Measurements from ENCODE around the gene NOTO. TPM values are rescaled to one million over a fixed set of nuclear protein-coding genes. Genes with fewer than 3 reads are reported as not detected.
A peak's percentile ranks its signal among the peaks of the same experiment; 100 is the strongest.
"Not testable (repeated sequence)": the region's sequence is repeated elsewhere in the genome, so short reads cannot be mapped to it uniquely, and the experiment has no call there.

The NOTO gene
- total RNA-seq, 2 donors from 2014 or later, result not detected

DNA sequence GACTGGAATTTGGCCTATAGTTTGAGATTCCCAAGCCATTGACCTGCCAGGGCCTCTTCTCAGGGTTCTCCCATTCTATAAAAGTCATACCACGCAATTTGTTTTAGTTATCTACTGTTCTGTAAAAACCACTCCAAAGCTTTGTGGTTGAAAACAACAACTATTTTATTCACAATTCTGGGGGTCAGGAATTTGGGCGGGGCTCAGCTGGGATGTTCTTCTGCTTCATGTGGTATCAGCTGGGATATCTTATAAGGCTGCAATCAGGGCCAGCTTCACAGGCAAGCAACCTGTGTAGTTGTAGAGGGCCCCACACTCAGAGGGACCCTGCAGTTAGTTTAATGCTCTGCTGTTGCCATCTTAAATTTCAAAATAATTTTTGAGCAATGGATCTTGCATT lies 16.4 kb upstream of the NOTO start:
- no peak for DNase-seq (ENCODE audit: low spot score)
- intact Hi-C loops (cut with DNase I), result no loop called here

- no peak for DNase-seq (ENCODE audit: low spot score)
- intact Hi-C loops (cut with DNase I), result no loop called here
These were observed 14.8 kb upstream of the NOTO start for GRCh38 chr2:73187549-73187948.

- intact Hi-C loops (cut with DNase I), result no loop called here
- DNase-seq (ENCODE audit: low spot score), result no peak
These were observed 4.8 kb upstream of the NOTO start for GRCh38 chr2:73197579-73197978.

- DNase-seq (ENCODE audit: low spot score); intact Hi-C loops (cut with DNase I): not testable (repeated sequence)
These were observed 2.1 kb upstream of the NOTO start for GRCh38 chr2:73200281-73200680.

DNA sequence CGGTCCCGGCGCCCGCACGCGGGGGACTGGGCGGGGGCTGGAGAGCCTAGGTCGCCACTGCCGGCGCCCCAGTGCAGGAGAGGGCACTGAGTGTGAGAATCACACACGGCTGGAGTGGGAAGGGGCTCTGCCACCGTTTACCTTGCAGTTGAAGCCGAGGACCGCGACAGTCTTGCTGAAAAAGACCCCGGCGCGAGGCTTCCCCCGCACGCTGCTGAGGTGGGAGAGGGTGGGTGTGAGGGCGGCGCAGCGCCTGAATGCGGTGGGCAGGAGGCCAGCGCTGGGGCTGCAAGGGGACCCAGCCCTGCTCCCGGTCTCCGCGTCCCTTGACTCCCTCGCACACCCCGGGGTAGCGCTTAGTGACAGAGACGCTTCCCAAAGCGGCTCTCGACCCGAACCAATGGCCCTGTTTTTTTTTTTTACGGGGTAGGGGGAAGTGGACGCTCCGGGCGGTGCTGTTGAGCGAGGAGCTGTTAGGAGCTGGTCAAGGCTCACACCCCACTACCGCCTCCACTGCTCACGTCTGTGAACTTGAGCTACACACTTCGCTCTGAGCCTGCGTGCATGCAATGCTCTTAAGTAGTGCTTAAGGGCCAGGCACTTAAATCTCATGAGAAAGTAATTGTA lies 794 bp downstream of the NOTO start:
- intact Hi-C loops (cut with DNase I), result no loop called here

GRCh38 chr2:73205611-73206010 lies 3.2 kb downstream of the NOTO start:
- DNase-seq (ENCODE audit: low spot score), result peak; percentile 2
- intact Hi-C loops (cut with DNase I), result no loop called here

More for the DNA sequence above, 794 bp downstream of the NOTO start:
- no peak for DNase-seq (ENCODE audit: low spot score)

GRCh38 chr2:73208258-73208657 lies 5.9 kb downstream of the NOTO start:
- intact Hi-C loops (cut with DNase I), result no loop called here
- peak; percentile 30 for DNase-seq (ENCODE audit: low spot score)

- intact Hi-C loops (cut with DNase I), result no loop called here
These were observed 7.6 kb downstream of the NOTO start for GRCh38 chr2:73210019-73210418.

GRCh38 chr2:73210696-73211095 lies 8.3 kb downstream of the NOTO start:
- intact Hi-C loops (cut with DNase I), result no loop called here
- peak; percentile 70 for DNase-seq (ENCODE audit: low spot score)

More at GRCh38 chr2:73210019-73210418, 7.6 kb downstream of the NOTO start:
- peak; percentile 10 for DNase-seq (ENCODE audit: low spot score)

- DNase-seq (ENCODE audit: low spot score), result peak; percentile 34
- intact Hi-C loops (cut with DNase I), result no loop called here
These were observed 9.7 kb downstream of the NOTO start for GRCh38 chr2:73212098-73212447.

GRCh38 chr2:73212448-73213176 lies 10.2 kb downstream of the NOTO start:
- intact Hi-C loops (cut with DNase I), result no loop called here
- peak; percentile 93 for DNase-seq (ENCODE audit: low spot score)

- peak; percentile 96 for DNase-seq (ENCODE audit: low spot score)
- intact Hi-C loops (cut with DNase I), result no loop called here
These were observed 12.0 kb downstream of the NOTO start, which contains the start of gene SMYD5 for GRCh38 chr2:73214120-73215035. Gene SMYD5, plus strand, starts transcription at chr2:73214245. Its CDS starts 22 bp downstream, at chr2:73214267.

DNA sequence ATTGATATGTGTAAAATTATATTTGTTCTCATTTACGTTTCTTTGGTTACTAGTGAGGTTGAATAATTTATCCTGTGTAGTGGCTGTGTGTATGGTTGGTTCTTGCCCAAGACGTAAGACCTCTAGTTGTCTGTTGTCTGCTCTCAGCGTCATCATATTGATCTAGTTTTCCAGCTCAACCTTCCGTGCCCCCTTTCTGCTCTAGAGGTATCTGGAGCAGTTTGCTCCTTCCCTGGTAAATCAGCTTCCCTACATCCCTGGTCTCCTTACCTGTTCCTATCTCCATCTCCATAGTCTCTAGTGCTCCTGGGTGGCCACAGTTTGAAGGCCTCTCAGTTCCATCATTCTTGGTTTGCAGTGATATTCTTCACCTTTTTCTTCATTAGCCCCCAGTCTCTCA lies 12.9 kb downstream of the NOTO start:
- no peak for DNase-seq (ENCODE audit: low spot score)
- intact Hi-C loops (cut with DNase I), result no loop called here

GRCh38 chr2:73217160-73217559 lies 14.8 kb downstream of the NOTO start:
- intact Hi-C loops (cut with DNase I), result no loop called here
- no peak for DNase-seq (ENCODE audit: low spot score)

DNA sequence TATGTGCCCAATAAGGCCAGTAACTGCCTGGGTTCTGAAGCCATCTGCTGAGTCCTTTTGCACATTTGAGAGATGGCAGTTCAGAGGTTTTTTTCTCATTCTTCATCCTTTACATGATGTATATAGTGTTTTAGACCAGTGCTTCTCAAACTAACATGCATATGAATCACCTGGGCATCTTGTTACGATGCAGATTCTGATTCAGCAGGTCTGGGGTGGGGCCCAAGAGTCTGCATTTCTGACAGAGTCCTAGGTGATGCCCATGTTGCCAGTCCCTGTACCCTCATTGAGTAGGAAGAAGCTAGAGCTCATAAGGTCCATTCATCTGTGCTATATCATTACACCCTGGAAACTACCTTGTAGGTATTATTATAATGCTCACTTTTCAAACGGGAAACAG lies 15.5 kb downstream of the NOTO start:
- intact Hi-C loops (cut with DNase I), result no loop called here
- no peak for DNase-seq (ENCODE audit: low spot score)

DNA sequence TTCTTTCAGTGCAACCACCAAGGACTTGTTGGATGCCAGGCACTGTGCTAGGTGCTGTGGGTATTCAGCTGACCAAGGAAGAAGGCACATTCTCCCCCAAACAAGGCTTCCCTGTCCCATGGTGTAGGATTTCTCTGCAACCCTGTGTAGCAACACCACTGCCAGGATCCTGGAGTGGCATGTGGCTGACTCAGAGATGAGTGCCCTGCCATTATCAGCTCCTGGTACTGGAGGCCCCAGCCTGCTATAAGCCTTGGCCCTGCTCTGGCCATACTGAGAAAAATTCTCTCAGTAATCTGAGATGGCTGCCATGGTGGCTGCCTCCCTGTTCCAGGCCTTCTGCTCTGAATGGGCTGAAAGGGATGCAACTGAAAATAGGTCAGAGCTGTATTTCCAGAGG lies 15.9 kb downstream of the NOTO start:
- peak; percentile 20 for DNase-seq (ENCODE audit: low spot score)
- intact Hi-C loops (cut with DNase I), result no loop called here

DNA sequence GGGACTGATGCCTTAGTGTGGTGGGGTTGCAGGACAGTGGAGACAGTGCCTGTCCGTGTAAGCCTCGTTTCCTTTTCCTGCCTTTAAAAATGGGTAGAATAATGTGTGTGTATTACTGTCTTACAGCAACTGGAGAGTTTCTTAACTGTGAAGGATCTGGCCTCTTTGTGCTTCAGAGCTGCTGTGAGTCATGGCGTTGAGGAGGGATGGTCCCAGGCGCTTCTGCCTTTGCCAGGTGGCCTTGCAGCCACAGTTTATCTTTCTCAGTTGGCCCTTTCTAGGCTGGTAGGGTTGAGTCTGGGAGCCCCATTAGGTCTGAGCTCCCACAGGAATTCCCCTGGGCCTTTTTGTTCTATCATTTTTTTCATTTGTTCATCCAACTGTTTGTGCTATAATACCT lies 21.4 kb downstream of the NOTO start:
- intact Hi-C loops (cut with DNase I), result no loop called here
- DNase-seq (ENCODE audit: low spot score), result no peak

GRCh38 chr2:73225513-73226360 lies 23.4 kb downstream of the NOTO start:
- intact Hi-C loops (cut with DNase I), result loop anchor here in 1 of 2 donors (2.0 kb wide), 1 partner anchor 27 kb away; no protein-coding TSS in a partner anchor

DNA sequence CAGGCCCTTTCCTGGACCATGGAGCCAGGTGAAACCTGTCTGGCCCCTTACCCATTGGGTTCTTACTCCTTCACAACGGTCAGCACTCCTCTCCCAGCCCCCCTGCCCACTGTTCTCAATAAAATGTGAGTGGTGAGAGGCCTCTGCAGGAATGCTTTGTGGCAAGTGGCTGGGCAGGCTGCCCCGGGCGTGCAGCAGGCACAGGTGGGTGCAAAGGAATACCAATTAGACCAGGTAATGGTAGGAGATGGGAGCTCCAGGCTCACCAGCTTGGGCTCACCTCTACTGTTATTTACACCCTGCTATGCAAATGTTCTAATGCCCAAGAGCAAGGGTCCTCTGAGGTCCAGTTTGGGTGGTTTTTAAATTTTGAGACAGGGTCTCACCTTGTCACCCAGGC lies 24.7 kb downstream of the NOTO start:
- DNase-seq (ENCODE audit: low spot score), result peak; percentile 55
- intact Hi-C loops (cut with DNase I), result loop anchor here in 1 of 2 donors (2.0 kb wide), 1 partner anchor 26 kb away; no protein-coding TSS in a partner anchor

More at GRCh38 chr2:73225513-73226360, 23.4 kb downstream of the NOTO start:
- DNase-seq (ENCODE audit: low spot score), result peak; percentile 62

Measured in posterior vena cava (tissue), 2 donors.